ENCODE data around the gene JADE2. TPM values are rescaled to one million over a fixed set of nuclear protein-coding genes. Genes with fewer than 3 reads are reported as not detected.

The JADE2 gene
- total and polyA plus RNA-seq, 2 experiments from 2014 or later = 16.2 to 40.8 TPM

DNA sequence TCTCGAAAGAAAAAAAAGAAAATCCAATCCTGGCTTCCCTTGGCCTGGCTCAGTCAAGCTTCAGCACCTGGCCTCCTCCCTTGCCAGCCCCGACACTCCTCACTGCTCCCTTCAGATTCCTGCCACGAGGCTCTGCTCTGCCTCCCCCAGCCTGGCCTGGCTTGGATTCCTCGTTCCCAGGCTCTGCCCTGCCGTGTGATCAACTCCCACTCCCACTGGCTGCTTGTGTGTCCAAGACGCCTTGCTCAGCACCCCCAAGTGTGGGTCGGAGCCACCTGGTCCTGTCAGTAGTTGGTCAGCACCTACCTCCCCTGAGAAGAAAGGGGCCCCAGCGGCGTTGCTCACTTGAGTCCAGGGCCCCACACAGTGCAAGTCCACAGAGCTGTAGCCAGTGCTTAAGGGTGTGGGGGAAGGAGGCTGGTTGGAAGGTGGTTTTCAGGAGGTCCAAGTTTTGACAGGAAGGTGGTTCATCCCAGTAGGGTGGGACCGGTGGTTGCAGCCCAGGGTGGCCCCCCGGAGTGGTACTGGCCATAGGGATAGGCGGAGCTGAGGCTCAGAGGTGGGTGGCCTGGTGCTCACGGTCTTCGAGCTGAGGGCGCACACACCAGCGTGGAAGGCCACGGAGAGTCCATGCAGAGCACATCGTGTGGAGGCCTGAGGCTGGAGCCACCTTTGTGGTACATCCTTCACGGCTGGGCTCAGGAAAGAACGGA lies 46.4 kb downstream of the JADE2 start:
- H3K9me3 Mint-ChIP-seq = no peaks in the 10 kb centered on the region; the same call in 2 of the 3 replicates
- H3F3A ChIP-seq (replicated peaks; ENCODE audit: low read depth) = 0 out of 2 replicates have a peak, but pooled peaks cover 5% of the 10 kb centered on the region
- H3K79me2 ChIP-seq (replicated peaks; ENCODE audit: insufficient read depth) = no peaks in the 10 kb centered on the region
- no peak for ATAC-seq
- H2AFZ ChIP-seq = no peak overlapping the region
- peaks cover 11% of the 10 kb centered on the region for H3K27me3 Mint-ChIP-seq (ENCODE audit: insufficient read depth, low read depth, poor library complexity)
- TF ChIP-seq, protein P1, sequence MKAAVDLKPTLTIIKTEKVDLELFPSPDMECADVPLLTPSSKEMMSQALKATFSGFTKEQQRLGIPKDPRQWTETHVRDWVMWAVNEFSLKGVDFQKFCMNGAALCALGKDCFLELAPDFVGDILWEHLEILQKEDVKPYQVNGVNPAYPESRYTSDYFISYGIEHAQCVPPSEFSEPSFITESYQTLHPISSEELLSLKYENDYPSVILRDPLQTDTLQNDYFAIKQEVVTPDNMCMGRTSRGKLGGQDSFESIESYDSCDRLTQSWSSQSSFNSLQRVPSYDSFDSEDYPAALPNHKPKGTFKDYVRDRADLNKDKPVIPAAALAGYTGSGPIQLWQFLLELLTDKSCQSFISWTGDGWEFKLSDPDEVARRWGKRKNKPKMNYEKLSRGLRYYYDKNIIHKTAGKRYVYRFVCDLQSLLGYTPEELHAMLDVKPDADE (IDR thresholded peaks at IDR 0.05) = no peak
- TF ChIP-seq, protein P2, sequence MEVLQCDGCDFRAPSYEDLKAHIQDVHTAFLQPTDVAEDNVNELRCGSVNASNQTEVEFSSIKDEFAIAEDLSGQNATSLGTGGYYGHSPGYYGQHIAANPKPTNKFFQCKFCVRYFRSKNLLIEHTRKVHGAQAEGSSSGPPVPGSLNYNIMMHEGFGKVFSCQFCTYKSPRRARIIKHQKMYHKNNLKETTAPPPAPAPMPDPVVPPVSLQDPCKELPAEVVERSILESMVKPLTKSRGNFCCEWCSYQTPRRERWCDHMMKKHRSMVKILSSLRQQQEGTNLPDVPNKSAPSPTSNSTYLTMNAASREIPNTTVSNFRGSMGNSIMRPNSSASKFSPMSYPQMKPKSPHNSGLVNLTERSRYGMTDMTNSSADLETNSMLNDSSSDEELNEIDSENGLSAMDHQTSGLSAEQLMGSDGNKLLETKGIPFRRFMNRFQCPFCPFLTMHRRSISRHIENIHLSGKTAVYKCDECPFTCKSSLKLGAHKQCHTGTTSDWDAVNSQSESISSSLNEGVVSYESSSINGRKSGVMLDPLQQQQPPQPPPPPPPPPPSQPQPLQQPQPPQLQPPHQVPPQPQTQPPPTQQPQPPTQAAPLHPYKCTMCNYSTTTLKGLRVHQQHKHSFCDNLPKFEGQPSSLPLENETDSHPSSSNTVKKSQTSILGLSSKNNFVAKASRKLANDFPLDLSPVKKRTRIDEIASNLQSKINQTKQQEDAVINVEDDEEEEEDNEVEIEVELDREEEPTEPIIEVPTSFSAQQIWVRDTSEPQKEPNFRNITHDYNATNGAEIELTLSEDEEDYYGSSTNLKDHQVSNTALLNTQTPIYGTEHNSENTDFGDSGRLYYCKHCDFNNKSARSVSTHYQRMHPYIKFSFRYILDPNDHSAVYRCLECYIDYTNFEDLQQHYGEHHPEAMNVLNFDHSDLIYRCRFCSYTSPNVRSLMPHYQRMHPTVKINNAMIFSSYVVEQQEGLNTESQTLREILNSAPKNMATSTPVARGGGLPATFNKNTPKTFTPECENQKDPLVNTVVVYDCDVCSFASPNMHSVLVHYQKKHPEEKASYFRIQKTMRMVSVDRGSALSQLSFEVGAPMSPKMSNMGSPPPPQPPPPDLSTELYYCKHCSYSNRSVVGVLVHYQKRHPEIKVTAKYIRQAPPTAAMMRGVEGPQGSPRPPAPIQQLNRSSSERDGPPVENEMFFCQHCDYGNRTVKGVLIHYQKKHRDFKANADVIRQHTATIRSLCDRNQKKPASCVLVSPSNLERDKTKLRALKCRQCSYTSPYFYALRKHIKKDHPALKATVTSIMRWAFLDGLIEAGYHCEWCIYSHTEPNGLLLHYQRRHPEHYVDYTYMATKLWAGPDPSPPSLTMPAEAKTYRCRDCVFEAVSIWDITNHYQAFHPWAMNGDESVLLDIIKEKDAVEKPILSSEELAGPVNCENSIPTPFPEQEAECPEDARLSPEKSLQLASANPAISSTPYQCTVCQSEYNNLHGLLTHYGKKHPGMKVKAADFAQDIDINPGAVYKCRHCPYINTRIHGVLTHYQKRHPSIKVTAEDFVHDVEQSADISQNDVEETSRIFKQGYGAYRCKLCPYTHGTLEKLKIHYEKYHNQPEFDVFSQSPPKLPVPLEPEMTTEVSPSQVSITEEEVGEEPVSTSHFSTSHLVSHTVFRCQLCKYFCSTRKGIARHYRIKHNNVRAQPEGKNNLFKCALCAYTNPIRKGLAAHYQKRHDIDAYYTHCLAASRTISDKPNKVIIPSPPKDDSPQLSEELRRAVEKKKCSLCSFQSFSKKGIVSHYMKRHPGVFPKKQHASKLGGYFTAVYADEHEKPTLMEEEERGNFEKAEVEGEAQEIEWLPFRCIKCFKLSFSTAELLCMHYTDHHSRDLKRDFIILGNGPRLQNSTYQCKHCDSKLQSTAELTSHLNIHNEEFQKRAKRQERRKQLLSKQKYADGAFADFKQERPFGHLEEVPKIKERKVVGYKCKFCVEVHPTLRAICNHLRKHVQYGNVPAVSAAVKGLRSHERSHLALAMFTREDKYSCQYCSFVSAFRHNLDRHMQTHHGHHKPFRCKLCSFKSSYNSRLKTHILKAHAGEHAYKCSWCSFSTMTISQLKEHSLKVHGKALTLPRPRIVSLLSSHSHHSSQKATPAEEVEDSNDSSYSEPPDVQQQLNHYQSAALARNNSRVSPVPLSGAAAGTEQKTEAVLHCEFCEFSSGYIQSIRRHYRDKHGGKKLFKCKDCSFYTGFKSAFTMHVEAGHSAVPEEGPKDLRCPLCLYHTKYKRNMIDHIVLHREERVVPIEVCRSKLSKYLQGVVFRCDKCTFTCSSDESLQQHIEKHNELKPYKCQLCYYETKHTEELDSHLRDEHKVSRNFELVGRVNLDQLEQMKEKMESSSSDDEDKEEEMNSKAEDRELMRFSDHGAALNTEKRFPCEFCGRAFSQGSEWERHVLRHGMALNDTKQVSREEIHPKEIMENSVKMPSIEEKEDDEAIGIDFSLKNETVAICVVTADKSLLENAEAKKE (CRISPR knock-in tag; IDR thresholded peaks at IDR 0.05) = no peak
- peaks cover 4% of the 10 kb centered on the region; the same call in 1 of the 2 replicates for H4K20me1 ChIP-seq (replicated peaks; ENCODE audit: insufficient read depth)
- H3K27ac ChIP-seq (ENCODE audit: low read depth) = no peak overlapping the region
- H3K4me3 ChIP-seq = no peak overlapping the region
- no peak overlapping the region for H3K4me2 ChIP-seq
- H3K36me3 Mint-ChIP-seq (ENCODE audit: low read depth) = peaks cover 74% of the 10 kb centered on the region
- no peak overlapping the region for H3K27ac Mint-ChIP-seq
- no peaks in the 10 kb centered on the region for H3K27me3 ChIP-seq (ENCODE audit: insufficient read depth)
- H3K4me1 ChIP-seq (ENCODE audit: insufficient read depth) = no peaks in the 10 kb centered on the region
- DNase-seq (ENCODE audit: low spot score) = no peak
- H3K4me1 Mint-ChIP-seq = peaks cover 14% of the 10 kb centered on the region
- no peaks in the 10 kb centered on the region for H3K9me2 ChIP-seq (ENCODE audit: insufficient read depth)
- H3K36me3 ChIP-seq (ENCODE audit: insufficient read depth) = 0 out of 2 replicates have a peak, but pooled peaks cover 3% of the 10 kb centered on the region
- no peak overlapping the region for H3K4me3 Mint-ChIP-seq

DNA sequence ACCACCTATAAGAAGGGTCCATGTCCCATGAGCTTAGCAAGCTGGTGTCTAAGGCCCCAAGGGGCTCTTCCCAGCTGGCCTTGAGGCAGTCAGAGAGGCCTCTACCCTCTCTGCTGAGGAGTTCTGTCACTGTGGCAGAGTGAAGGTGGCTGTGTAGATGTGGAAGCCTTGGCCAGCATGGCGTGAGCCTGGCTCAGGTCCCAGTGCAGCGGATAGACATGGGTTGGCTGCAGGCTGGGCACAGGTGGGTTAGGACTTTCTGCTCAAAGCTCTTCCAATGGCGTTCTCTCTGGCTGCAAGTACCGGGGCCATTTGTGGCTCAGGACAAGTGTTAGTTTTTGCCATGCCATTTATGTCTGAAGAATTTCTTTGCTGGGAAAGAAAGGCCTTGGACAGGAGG lies 47.3 kb downstream of the JADE2 start:
- H3K27ac ChIP-seq (ENCODE audit: low read depth) = no peak overlapping the region; the same call in 1 of the 2 replicates
- no peaks in the 10 kb centered on the region for H3K9me2 ChIP-seq (ENCODE audit: insufficient read depth)
- Mint-ChIP-seq H3K4me3 (no peak overlapping the region; the same call in 2 of the 3 replicates), H3K9me3 (no peaks in the 10 kb centered on the region; the same call in 2 of the 3 replicates), H3K36me3 (ENCODE audit: low read depth) (peaks cover 77% of the 10 kb centered on the region), H3K27ac (no peak overlapping the region), H3K27me3 (ENCODE audit: insufficient read depth, low read depth, poor library complexity) (peaks cover 12% of the 10 kb centered on the region), H3K4me1 (peaks cover 16% of the 10 kb centered on the region)
- no peak overlapping the region for H3K4me2 ChIP-seq
- peaks cover 4% of the 10 kb centered on the region; the same call in 1 of the 2 replicates for H4K20me1 ChIP-seq (replicated peaks; ENCODE audit: insufficient read depth)
- H3K4me1 ChIP-seq (ENCODE audit: insufficient read depth) = no peaks in the 10 kb centered on the region
- 0 out of 2 replicates have a peak, but pooled peaks cover 10% of the 10 kb centered on the region for H3F3A ChIP-seq (replicated peaks; ENCODE audit: low read depth)
- no peaks in the 10 kb centered on the region for H3K27me3 ChIP-seq (ENCODE audit: insufficient read depth)
- H3K4me3 ChIP-seq = no peak overlapping the region
- no peaks in the 10 kb centered on the region for H3K36me3 ChIP-seq (ENCODE audit: insufficient read depth)
- H2AFZ ChIP-seq = no peak overlapping the region
- no peak for DNase-seq (ENCODE audit: low spot score)
- no peaks in the 10 kb centered on the region for H3K79me2 ChIP-seq (replicated peaks; ENCODE audit: insufficient read depth)
- no peak for ATAC-seq
- TF ChIP-seq JUNB (IDR thresholded peaks at IDR 0.05; ENCODE audit: unreplicated experiment) = no peak
- no peak for TF ChIP-seq STAT1 (IDR thresholded peaks at IDR 0.05; ENCODE audit: unreplicated experiment)
- no peak for TF ChIP-seq ZNF331 (CRISPR knock-in tag; IDR thresholded peaks at IDR 0.05; ENCODE audit: low read depth)
- TF ChIP-seq, protein P3, sequence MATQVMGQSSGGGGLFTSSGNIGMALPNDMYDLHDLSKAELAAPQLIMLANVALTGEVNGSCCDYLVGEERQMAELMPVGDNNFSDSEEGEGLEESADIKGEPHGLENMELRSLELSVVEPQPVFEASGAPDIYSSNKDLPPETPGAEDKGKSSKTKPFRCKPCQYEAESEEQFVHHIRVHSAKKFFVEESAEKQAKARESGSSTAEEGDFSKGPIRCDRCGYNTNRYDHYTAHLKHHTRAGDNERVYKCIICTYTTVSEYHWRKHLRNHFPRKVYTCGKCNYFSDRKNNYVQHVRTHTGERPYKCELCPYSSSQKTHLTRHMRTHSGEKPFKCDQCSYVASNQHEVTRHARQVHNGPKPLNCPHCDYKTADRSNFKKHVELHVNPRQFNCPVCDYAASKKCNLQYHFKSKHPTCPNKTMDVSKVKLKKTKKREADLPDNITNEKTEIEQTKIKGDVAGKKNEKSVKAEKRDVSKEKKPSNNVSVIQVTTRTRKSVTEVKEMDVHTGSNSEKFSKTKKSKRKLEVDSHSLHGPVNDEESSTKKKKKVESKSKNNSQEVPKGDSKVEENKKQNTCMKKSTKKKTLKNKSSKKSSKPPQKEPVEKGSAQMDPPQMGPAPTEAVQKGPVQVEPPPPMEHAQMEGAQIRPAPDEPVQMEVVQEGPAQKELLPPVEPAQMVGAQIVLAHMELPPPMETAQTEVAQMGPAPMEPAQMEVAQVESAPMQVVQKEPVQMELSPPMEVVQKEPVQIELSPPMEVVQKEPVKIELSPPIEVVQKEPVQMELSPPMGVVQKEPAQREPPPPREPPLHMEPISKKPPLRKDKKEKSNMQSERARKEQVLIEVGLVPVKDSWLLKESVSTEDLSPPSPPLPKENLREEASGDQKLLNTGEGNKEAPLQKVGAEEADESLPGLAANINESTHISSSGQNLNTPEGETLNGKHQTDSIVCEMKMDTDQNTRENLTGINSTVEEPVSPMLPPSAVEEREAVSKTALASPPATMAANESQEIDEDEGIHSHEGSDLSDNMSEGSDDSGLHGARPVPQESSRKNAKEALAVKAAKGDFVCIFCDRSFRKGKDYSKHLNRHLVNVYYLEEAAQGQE (IDR thresholded peaks at IDR 0.05; ENCODE audit: unreplicated experiment) = no peak
- TF ChIP-seq, protein P4, sequence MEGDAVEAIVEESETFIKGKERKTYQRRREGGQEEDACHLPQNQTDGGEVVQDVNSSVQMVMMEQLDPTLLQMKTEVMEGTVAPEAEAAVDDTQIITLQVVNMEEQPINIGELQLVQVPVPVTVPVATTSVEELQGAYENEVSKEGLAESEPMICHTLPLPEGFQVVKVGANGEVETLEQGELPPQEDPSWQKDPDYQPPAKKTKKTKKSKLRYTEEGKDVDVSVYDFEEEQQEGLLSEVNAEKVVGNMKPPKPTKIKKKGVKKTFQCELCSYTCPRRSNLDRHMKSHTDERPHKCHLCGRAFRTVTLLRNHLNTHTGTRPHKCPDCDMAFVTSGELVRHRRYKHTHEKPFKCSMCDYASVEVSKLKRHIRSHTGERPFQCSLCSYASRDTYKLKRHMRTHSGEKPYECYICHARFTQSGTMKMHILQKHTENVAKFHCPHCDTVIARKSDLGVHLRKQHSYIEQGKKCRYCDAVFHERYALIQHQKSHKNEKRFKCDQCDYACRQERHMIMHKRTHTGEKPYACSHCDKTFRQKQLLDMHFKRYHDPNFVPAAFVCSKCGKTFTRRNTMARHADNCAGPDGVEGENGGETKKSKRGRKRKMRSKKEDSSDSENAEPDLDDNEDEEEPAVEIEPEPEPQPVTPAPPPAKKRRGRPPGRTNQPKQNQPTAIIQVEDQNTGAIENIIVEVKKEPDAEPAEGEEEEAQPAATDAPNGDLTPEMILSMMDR (conservative IDR thresholded peaks at IDR 0.05; ENCODE audit: low read depth in 2 of 2) = no peak

All from GM23338 (cell line).